Measurements from ENCODE around the gene HRH4. TPM values are rescaled to one million over a fixed set of nuclear protein-coding genes. Genes with fewer than 3 reads are reported as not detected.
A peak's percentile ranks its signal among the peaks of the same experiment; 100 is the strongest.

HRH4 gene
- total RNA-seq, 1 donor from 2014 or later: 0.12 TPM

- no peak for TF ChIP-seq CTCF (conservative IDR thresholded peaks at IDR 0.05; ENCODE audit: low read depth, low read length)
- DNase-seq (ENCODE audit: low read depth): no peak
- H3K4me3 ChIP-seq (ENCODE audit: low read depth, low read length): no peak overlapping the region
These were observed 30.1 kb downstream of the HRH4 start for GRCh38 chr18:24490539-24490938.

- no peak for TF ChIP-seq CTCF (conservative IDR thresholded peaks at IDR 0.05; ENCODE audit: low read depth, low read length)
- DNase-seq (ENCODE audit: low read depth): no peak
- peak overlapping the region; percentile 36 for H3K4me3 ChIP-seq (ENCODE audit: low read depth, low read length)
These were observed 31.7 kb downstream of the HRH4 start for GRCh38 chr18:24491927-24492834.

- no peak for DNase-seq (ENCODE audit: low read depth)
- no peak for TF ChIP-seq CTCF (conservative IDR thresholded peaks at IDR 0.05; ENCODE audit: low read depth, low read length)
- no peak overlapping the region for H3K4me3 ChIP-seq (ENCODE audit: low read depth, low read length)
These were observed 34.1 kb downstream of the HRH4 start for GRCh38 chr18:24494586-24494985.

- no peak for DNase-seq (ENCODE audit: low read depth)
- no peak overlapping the region for H3K4me3 ChIP-seq (ENCODE audit: low read depth, low read length)
- no peak for TF ChIP-seq CTCF (conservative IDR thresholded peaks at IDR 0.05; ENCODE audit: low read depth, low read length)
These were observed 36.8 kb downstream of the HRH4 start for GRCh38 chr18:24497031-24497754.

GRCh38 chr18:24499814-24500213, 39.4 kb downstream of the HRH4 start:
- DNase-seq (ENCODE audit: low read depth): no peak
- H3K4me3 ChIP-seq (ENCODE audit: low read depth, low read length): no peak overlapping the region
- TF ChIP-seq CTCF (conservative IDR thresholded peaks at IDR 0.05; ENCODE audit: low read depth, low read length): no peak

GRCh38 chr18:24500217-24500616, 39.8 kb downstream of the HRH4 start:
- no peak for DNase-seq (ENCODE audit: low read depth)
- TF ChIP-seq CTCF (conservative IDR thresholded peaks at IDR 0.05; ENCODE audit: low read depth, low read length): no peak
- H3K4me3 ChIP-seq (ENCODE audit: low read depth, low read length): no peak overlapping the region
